ENCODE results near the gene MAML3. TPM values are rescaled to one million over a fixed set of nuclear protein-coding genes. Genes with fewer than 3 reads are reported as not detected.
A peak's percentile ranks its signal among the peaks of the same experiment; 100 is the strongest.

The MAML3 gene
- total RNA-seq, 1 donor from 2014 or later, result 7.9 TPM

- ATAC-seq, result peak; percentile 70
Observed at GRCh38 chr4:139892973-139893736, 260.8 kb downstream of the MAML3 start.

DNA sequence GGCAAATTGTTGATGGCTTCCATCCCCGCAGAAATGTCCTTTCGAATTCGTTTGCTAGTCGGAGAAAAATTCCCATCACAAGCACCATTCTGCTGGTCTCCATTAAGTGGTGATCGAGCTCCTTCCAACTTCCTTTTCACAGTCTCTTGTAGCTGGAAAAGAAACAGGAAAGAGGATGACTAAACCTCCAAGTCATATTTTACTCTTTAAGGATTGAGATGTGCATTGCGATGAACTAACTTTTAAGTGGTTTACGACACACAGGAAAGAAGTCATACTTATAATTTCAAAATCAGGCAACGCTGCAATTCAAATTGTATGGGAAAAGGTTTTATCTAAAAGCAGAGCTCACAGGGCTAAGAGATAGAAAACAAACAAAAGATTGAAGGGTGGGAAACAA, 263.2 kb downstream of the MAML3 start:
- no peak for ATAC-seq

- no peak for ATAC-seq
Observed at GRCh38 chr4:139889901-139890300, 264.1 kb downstream of the MAML3 start.

DNA sequence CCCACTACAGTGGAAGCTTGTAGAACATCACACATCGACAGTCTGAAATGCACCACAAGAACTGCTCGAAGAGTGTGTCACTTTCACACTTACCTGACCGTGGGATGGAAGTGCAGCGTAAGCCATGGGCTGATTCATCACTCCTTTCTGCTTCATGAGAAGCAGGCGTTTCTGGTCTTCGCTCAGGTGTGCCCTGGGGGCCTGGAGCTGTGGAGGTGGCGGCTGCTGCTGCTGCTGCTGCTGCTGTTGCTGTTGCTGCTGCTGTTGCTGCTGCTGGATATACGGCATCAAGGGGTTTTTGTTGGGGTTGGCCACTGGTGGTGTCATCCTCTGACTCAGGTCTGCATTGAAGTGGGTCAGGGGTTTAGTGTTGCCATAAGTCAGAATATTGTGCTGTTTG, 264.7 kb downstream of the MAML3 start:
- peak; percentile 84 for ATAC-seq

DNA sequence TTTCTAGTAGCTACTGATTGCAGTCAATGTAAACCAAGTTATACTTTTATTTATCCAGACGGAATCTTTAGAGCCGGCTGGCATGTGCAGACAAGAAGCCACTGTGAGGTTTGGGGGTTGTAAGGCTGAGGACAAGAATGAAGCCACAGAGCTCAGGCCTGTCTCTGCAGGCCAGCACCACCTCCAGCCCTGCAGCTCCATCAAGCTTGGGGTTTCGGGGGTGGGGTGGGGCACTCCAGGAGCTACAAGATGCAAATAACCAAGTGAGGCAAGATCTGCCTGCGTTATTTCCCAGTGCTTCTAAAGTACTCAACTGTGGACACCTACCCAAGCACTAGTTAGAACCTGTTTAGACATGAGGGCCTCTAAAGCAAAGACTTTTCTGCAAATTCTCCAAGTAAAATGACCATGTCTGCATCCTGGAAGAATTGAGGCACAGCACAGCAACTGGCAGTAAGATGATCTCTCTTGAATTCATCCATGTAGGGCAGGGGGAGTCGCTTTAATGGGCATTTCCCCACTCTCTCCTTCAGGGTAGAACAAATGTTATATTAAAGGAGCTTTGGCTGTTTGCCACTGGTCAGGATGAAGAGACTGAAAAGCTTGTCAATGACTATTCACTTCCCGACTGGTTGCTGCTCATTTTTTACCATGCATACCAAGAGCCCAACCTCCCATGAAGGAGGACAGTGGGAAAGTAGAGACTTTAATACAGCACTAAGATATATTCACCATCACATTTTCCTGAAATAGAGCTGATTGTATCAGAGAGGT, 265.8 kb downstream of the MAML3 start:
- ATAC-seq, result peak; percentile 94

DNA sequence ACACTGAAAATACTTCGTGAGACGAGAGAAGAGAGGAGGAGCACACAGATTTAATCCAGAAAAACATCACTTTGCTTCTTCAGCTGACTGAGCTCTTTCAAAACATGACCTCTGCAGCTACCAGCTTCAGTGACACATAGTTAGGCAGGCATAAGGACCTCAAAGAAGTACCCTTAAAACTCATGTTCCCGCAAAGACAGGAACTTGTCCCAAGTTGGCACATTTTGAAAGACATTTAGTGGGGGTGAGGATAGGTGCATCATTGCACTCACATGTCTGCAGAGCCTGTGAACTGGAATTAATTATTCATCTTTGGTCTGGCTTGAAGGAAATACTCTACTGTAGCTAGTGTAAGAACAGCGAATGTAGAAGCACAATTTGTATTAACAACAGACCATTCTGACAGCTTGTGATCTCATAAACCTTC, 266.6 kb downstream of the MAML3 start:
- peak; percentile 44 for ATAC-seq

GRCh38 chr4:139886798-139887197, 267.2 kb downstream of the MAML3 start:
- ATAC-seq, result no peak

DNA sequence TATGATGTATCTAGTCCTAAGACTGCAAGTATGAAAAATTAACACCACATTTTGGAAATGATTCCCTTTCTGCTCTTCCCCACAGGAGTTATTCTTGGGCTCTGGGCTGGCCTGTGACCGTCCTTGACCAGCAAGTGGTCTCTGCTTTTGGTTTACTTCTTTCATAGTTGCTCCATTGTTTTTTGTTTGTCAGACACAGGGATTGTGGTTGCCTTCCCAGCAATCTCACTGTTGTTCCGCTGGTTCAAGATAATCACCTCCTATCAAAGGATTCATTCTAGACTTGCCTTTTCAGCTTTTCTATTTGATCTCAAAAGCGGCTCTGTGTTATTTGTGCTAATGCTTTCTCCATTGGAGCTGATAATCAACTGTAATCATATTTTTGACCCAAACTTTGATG, 269.5 kb downstream of the MAML3 start:
- ATAC-seq, result no peak

GRCh38 chr4:139880841-139881240, 273.1 kb downstream of the MAML3 start:
- no peak for ATAC-seq

DNA sequence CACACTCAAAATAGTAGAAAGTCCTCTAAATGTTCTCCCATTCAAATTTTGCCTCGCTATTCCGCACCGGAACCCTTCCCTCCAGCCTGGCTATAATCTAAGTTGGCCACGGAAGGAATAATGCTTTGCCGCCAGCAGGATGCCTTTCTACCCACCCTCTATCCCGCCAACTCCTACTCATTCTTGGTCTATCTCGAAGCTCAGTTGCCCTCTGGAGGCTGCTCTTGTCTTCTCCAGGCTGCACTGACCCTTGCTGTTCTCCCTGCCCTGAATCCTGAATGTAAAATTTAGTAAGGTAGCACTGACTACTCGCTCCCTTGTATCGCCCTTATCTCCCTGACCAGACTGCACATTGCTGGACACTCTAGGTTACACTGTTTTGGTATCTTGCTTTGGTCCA, 275.9 kb downstream of the MAML3 start:
- ATAC-seq, result no peak

DNA sequence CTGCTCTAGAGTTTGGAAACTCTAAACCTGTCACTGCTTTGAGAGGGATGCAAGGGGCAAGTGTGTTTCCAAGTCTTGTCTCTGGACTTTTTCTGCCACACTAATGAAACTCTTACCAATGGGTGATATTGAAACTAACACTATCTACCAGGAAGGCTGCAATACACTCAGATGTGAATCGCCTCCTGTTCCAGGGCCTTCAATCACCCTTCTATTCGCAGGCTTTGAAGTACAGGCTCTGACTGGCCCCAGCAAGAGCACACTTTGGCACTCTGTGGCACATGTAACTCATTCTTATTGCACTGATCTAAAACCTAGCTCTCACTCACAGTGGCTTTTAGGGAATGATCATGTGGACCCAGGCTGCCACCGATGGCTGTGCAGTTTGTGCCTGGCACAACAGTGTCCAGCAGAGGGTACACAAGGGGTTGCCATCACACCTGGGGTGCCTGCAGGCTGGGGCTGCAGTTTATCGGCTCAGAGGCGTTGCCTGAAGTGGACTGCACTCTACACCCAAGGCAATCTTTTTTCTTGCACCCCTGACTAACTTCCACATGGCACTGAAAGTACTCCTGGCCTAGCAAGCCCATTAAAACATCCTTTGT, 277.5 kb downstream of the MAML3 start:
- ATAC-seq, result peak; percentile 61

DNA sequence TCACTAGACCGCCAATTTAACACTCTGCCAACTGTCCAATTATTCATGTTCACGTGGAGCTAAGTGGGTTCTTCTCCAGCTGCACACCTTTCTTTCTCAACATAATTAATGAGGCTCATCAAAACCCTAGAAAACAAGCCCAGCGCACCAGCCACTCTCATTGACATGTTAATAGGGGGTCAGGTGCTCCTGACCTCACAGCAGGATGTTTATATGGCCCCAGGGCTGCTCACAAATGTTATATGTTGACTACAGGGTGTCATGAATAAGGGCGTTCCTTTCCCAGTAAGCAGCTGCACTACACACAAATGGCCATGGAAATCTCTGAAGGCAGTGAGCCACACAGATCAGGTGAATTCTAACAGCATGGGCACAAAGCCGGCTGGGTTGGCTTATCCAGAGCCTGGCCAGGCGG, 278.6 kb downstream of the MAML3 start:
- peak; percentile 64 for ATAC-seq

GRCh38 chr4:139873111-139873860, 280.7 kb downstream of the MAML3 start:
- peak; percentile 15 for ATAC-seq

GRCh38 chr4:139872274-139872673, 281.7 kb downstream of the MAML3 start:
- peak; percentile 97 for ATAC-seq

DNA sequence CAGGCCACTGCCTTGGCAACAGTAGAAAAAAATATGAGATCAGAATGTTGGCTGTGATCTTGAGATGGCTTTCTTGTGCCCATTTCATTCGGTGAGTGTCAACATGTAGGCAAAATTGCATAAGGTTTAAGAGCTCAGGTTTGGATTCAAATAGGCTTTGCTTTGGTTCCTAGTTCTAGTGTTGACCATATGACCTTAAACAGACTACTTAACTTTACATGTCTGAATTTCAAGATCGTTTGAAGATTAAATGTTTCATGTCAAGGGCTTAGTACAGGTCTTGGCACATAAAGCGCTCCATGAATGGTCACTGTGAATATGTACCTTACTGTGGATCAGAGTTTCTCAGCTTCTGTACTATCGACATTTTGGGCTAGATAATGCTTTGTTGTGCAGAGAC, 284.2 kb downstream of the MAML3 start:
- ATAC-seq, result no peak

GRCh38 chr4:139866276-139866962, 287.6 kb downstream of the MAML3 start:
- ATAC-seq, result no peak

- no peak for ATAC-seq
Observed at GRCh38 chr4:139865537-139865936, 288.4 kb downstream of the MAML3 start.

DNA sequence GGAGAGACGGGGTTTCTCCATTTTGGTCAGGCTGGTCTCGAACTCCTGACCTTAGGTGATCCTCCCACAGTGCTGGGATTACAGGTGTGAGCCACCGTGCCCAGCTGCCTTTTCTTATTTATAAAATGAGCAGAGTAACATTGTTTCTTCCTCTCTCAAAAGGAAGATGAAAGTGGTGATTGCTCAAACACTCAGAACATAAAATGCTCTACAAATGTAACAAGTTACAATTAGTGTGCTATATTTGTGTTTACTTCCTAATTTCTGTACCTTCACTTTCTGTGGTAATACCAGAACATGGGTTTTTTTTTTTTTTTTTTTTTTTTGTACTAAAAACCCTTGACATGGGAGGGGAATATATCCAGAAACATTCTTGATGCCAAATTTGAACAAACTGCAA, 290.5 kb downstream of the MAML3 start:
- no peak for ATAC-seq

GRCh38 chr4:139861471-139861870, 292.5 kb downstream of the MAML3 start:
- ATAC-seq, result no peak

GRCh38 chr4:139860435-139861024, 293.5 kb downstream of the MAML3 start:
- ATAC-seq, result no peak

- ATAC-seq, result no peak
Observed at GRCh38 chr4:139859876-139860275, 294.1 kb downstream of the MAML3 start.

Measured in esophagus mucosa (tissue), 1 donor.